22Rv1 (cell line): Measurements from ENCODE around the gene SLC2A4RG.

ENCODE experiments used
- H3K27ac ChIP-seq: fragments of 450-650 bp; 2 replicates; pipeline ENCODE4 v1.5.1; 2017
- CTCF ChIP-seq: fragments of 450-650 bp; IDR thresholded peaks from 2 replicates; pipeline ENCODE4 v1.5.1; 2017; ENCODE audit warnings: mild to moderate bottlenecking
- ZFX ChIP-seq: fragments of 450-650 bp; IDR thresholded peaks from 2 replicates; pipeline ENCODE4 v1.6.1; 2017; ENCODE audit warnings: antibody characterized with exemption, borderline replicate concordance

The SLC2A4RG gene

GRCh38 chr20:63733117-63733516, 6.5 kb upstream of the SLC2A4RG start:
- TF ChIP-seq ZFX (no peak), CTCF (no peak)
- no peak overlapping the region for H3K27ac ChIP-seq

- no peak for TF ChIP-seq CTCF
- TF ChIP-seq ZFX, result no peak
- no peak overlapping the region for H3K27ac ChIP-seq
These were observed 5.9 kb upstream of the SLC2A4RG start for GRCh38 chr20:63733579-63734081.

GRCh38 chr20:63734111-63734945, 5.2 kb upstream of the SLC2A4RG start:
- TF ChIP-seq CTCF (no peak), ZFX (no peak)
- no peak overlapping the region for H3K27ac ChIP-seq

- TF ChIP-seq CTCF (no peak), ZFX (no peak)
- H3K27ac ChIP-seq, result no peak overlapping the region
These were observed 4.4 kb upstream of the SLC2A4RG start for GRCh38 chr20:63734946-63735858.

GRCh38 chr20:63735859-63736718, 3.5 kb upstream of the SLC2A4RG start, which contains the start of gene LIME1:
Gene LIME1, plus strand, starts transcription at chr20:63736664. Its CDS starts 886 bp downstream, at chr20:63737550.
- TF ChIP-seq ZFX (no peak), CTCF (no peak)
- no peak within 1 kb of the TSS for H3K27ac ChIP-seq

GRCh38 chr20:63736893-63737694, 2.5 kb upstream of the SLC2A4RG start:
- no peak overlapping the region for H3K27ac ChIP-seq
- TF ChIP-seq CTCF, result no peak
- TF ChIP-seq ZFX, result no peak
